Natural killer cell (primary cell): ENCODE measurements around the gene CLPX. TPM values are rescaled to one million over a fixed set of nuclear protein-coding genes. Genes with fewer than 3 reads are reported as not detected.
A peak's percentile ranks its signal among the peaks of the same experiment; 100 is the strongest.
"Not testable (repeated sequence)": the region's sequence is repeated elsewhere in the genome, so short reads cannot be mapped to it uniquely, and the experiment has no call there.

Experiments
- ATAC-seq, 3 donors: fragments of 150-1000 bp in 2 of 3; fragments of 200-7000 bp in 1 of 3; cut with Tn5 transposase; 1 replicate in 1 of 3; 2 replicates in 2 of 3; pipeline ENCODE4 v1.10.0; 2021; ENCODE audit warnings: mild to moderate bottlenecking in 2 of 3, moderate library complexity in 2 of 3
- DNase-seq, 2 donors: peaks; one replicate each; pipeline versions ENCODE4 v3.0.0 to v3.0.0-alpha.2; 2013 to 2021; ENCODE audit warnings: mixed read lengths in 1 of 2
- H3K27ac ChIP-seq: one replicate; pipeline ENCODE4 v1.5.1; 2013; ENCODE audit warnings: mild to moderate bottlenecking, low read length
- H3K27me3 ChIP-seq: one replicate; pipeline ENCODE4 v1.6.1; 2013; ENCODE audit warnings: low read length; ENCODE audit not compliant: control insufficient read depth, insufficient read depth
- H3K36me3 ChIP-seq: one replicate; pipeline ENCODE4 v1.6.1; 2013; ENCODE audit warnings: low read length; ENCODE audit not compliant: control insufficient read depth, insufficient read depth
- H3K4me1 ChIP-seq: one replicate; pipeline ENCODE4 v1.6.1; 2013; ENCODE audit warnings: low read length; ENCODE audit not compliant: control insufficient read depth, insufficient read depth
- H3K4me3 ChIP-seq: one replicate; pipeline ENCODE4 v1.5.1; 2013; ENCODE audit warnings: low read length
- H3K9me3 ChIP-seq: one replicate; pipeline ENCODE4 v1.6.1; 2013; ENCODE audit warnings: low read length; ENCODE audit not compliant: control insufficient read depth, insufficient read depth
- H3K27ac Mint-ChIP-seq, 2 donors: one replicate each; pipeline ENCODE4 v1.8.0; 2022; ENCODE audit warnings: mild to moderate bottlenecking in 2 of 2, mixed read lengths in 2 of 2, moderate library complexity in 1 of 2
- H3K27me3 Mint-ChIP-seq, 2 donors: one replicate each; pipeline ENCODE4 v1.8.0; 2022; ENCODE audit warnings: low read depth in 2 of 2, mixed read lengths in 2 of 2
- H3K36me3 Mint-ChIP-seq: one replicate; pipeline ENCODE4 v1.8.0; 2022; ENCODE audit warnings: mixed read lengths
- H3K4me1 Mint-ChIP-seq, 2 donors: one replicate each; pipeline ENCODE4 v1.8.0; 2022; ENCODE audit warnings: mixed read lengths in 2 of 2
- H3K4me3 Mint-ChIP-seq: one replicate; pipeline ENCODE4 v1.8.0; 2022; ENCODE audit warnings: mild to moderate bottlenecking, moderate library complexity, mixed read lengths
- H3K9me3 Mint-ChIP-seq, 2 donors: one replicate each; pipeline ENCODE4 v1.8.0; 2022; ENCODE audit warnings: mixed read lengths in 2 of 2
- CTCF ChIP-seq: fragments of 200-600 bp; IDR thresholded peaks from one replicate; pipeline ENCODE4 v1.8.0; 2022; ENCODE audit warnings: antibody characterized with exemption
- WGBS: methylation state at CpG from one replicate; pipeline ENCODE4 v1.1.7; 2013; ENCODE audit warnings: missing lambda C conversion rate; ENCODE audit not compliant: insufficient coverage; 5-methylcytosine and 5-hydroxymethylcytosine counted together
- intact Hi-C: fragments of 100-400 bp; cut with micrococcal nuclease; formaldehyde crosslinking; loops from one replicate; pipeline ENCODE4 v1.14.2; 2022
- total RNA-seq, 4 donors: library from RNA; stranded (reverse); fragments of 120-200 nt in 1 of 4; gene quantifications; one replicate each; pipeline versions ENCODE4 v1.2.3 to v1.2.4, GENCODE V29; 2013 to 2022

CLPX gene
- total RNA-seq, 3 donors from 2014 or later (not counting 1 experiment from before 2014, with no cell fraction given), result 35.4 to 39.9 (median 38.2) TPM

- no peaks in the 10 kb centered on the region for H3K9me3 ChIP-seq
- H3K36me3 Mint-ChIP-seq, result no peaks in the 10 kb centered on the region
- no peaks in the 10 kb centered on the region for H3K9me3 Mint-ChIP-seq
- WGBS, result 93% methylated on average over 75 of the region's 75 CpGs
- H3K4me3 ChIP-seq, result no peak overlapping the region
- H3K4me3 Mint-ChIP-seq, result no peak overlapping the region
- TF ChIP-seq CTCF, result no peak
- intact Hi-C loops, result no loop called here
- DNase-seq (no peak), ATAC-seq (no peak)
- peaks cover 4% of the 10 kb centered on the region for H3K4me1 ChIP-seq
- H3K27me3 ChIP-seq, result no peaks in the 10 kb centered on the region
- no peaks in the 10 kb centered on the region for H3K27me3 Mint-ChIP-seq
- H3K36me3 ChIP-seq, result peaks cover 34% of the 10 kb centered on the region
- H3K27ac Mint-ChIP-seq, result no peak overlapping the region
- peaks cover 9 to 22% of the 10 kb centered on the region in 2 donors for H3K4me1 Mint-ChIP-seq
- no peak overlapping the region for H3K27ac ChIP-seq
Observed at GRCh38 chr15:65101891-65102708, 83.0 kb downstream of the CLPX start.

- H3K27me3 ChIP-seq, result no peaks in the 10 kb centered on the region
- peaks cover 9 to 22% of the 10 kb centered on the region in 2 donors for H3K4me1 Mint-ChIP-seq
- H3K27ac Mint-ChIP-seq, result no peak overlapping the region
- peak; percentile 33 for TF ChIP-seq CTCF
- ATAC-seq (peak in 1 of 3 donors; percentile 41), DNase-seq (peak in 1 of 2 donors; percentile 62)
- intact Hi-C loops, result no loop called here
- no peaks in the 10 kb centered on the region for H3K9me3 ChIP-seq
- 45% methylated on average over 9 of the region's 9 CpGs for WGBS
- H3K27ac ChIP-seq, result no peak overlapping the region
- no peaks in the 10 kb centered on the region for H3K27me3 Mint-ChIP-seq
- H3K4me3 ChIP-seq, result no peak overlapping the region
- peaks cover 4% of the 10 kb centered on the region for H3K4me1 ChIP-seq
- no peak overlapping the region for H3K4me3 Mint-ChIP-seq
- no peaks in the 10 kb centered on the region for H3K36me3 Mint-ChIP-seq
- H3K9me3 Mint-ChIP-seq, result no peaks in the 10 kb centered on the region
- H3K36me3 ChIP-seq, result peaks cover 34% of the 10 kb centered on the region
Observed at GRCh38 chr15:65101411-65101890, 83.7 kb downstream of the CLPX start.

- H3K9me3 ChIP-seq, result no peaks in the 10 kb centered on the region
- no peaks in the 10 kb centered on the region for H3K36me3 Mint-ChIP-seq
- H3K27me3 ChIP-seq, result no peaks in the 10 kb centered on the region
- peaks cover 27% of the 10 kb centered on the region for H3K36me3 ChIP-seq
- no peak for TF ChIP-seq CTCF
- no peak overlapping the region for H3K27ac ChIP-seq
- peaks cover 9 to 22% of the 10 kb centered on the region in 2 donors for H3K4me1 Mint-ChIP-seq
- no peak for DNase-seq
- intact Hi-C loops, result no loop called here
- no peak overlapping the region for H3K27ac Mint-ChIP-seq
- no peaks in the 10 kb centered on the region for H3K27me3 Mint-ChIP-seq
- no peaks in the 10 kb centered on the region for H3K9me3 Mint-ChIP-seq
- peaks cover 4% of the 10 kb centered on the region for H3K4me1 ChIP-seq
- WGBS, result 100% methylated on average over 4 of the region's 7 CpGs
- H3K4me3 ChIP-seq, result no peak overlapping the region
- no peak overlapping the region for H3K4me3 Mint-ChIP-seq
- no peak for ATAC-seq
Observed at GRCh38 chr15:65100442-65100841, 84.7 kb downstream of the CLPX start.

- H3K27me3 ChIP-seq, H3K9me3 ChIP-seq, H3K9me3 Mint-ChIP-seq, H3K27ac Mint-ChIP-seq, intact Hi-C loops, ATAC-seq, H3K4me3 ChIP-seq, H3K4me3 Mint-ChIP-seq, DNase-seq, H3K27me3 Mint-ChIP-seq, H3K27ac ChIP-seq, H3K4me1 ChIP-seq, H3K36me3 Mint-ChIP-seq: not testable (repeated sequence)
- 97% methylated on average over 10 of the region's 10 CpGs for WGBS
- peaks cover 9 to 22% of the 10 kb centered on the region in 2 donors for H3K4me1 Mint-ChIP-seq
- H3K36me3 ChIP-seq, result peaks cover 23% of the 10 kb centered on the region
Observed at GRCh38 chr15:65099801-65100200, 85.3 kb downstream of the CLPX start.
